ENCODE measurements around the gene ITPKC. TPM values are rescaled to one million over a fixed set of nuclear protein-coding genes. Genes with fewer than 3 reads are reported as not detected.
A peak's percentile ranks its signal among the peaks of the same experiment; 100 is the strongest.

ITPKC gene
- total RNA-seq, 1 donor from 2014 or later: 59.5 TPM

- peak; percentile 82 for ATAC-seq
These were observed 26.1 kb upstream of the ITPKC start for GRCh38 chr19:40690693-40691420.

GRCh38 chr19:40691421-40692211 is 25.3 kb upstream of the ITPKC start:
- no peak for ATAC-seq

- ATAC-seq: no peak
These were observed 24.7 kb upstream of the ITPKC start for GRCh38 chr19:40692212-40692551.

DNA sequence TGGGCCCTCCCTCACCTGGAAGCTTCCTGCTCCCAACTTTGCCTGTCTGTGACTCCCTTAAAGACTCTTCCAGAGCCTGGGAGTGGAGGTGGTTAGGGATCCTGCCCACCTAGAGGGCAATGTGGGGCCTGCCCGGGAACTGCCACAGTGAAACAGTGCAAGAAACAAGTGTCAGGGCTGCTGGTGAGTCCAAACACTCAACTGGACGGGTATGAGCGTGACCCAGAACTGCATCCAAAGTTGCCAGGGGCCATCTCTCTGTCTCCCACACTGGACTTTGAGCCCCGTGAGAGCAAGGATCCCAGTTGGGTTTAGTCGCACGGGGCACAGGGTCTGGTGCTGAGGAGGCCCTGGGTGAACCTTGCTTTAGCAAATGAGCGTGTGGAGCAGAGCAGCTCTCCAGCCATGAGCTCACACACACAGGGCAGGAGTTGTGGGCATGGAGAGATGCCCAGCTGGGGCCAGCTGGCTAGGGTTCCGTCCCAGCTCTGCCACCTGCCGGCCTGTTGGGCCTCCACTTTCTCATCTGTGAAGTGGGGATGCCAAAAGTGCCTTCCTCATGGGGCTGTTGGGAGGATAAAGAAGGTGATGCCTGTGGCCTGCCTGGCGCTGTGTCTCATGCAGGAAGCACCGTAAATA is 23.6 kb upstream of the ITPKC start:
- no peak for ATAC-seq

GRCh38 chr19:40693896-40694295 is 23.0 kb upstream of the ITPKC start:
- ATAC-seq: no peak

- ATAC-seq: no peak
These were observed 21.0 kb upstream of the ITPKC start for GRCh38 chr19:40695881-40696280.

DNA sequence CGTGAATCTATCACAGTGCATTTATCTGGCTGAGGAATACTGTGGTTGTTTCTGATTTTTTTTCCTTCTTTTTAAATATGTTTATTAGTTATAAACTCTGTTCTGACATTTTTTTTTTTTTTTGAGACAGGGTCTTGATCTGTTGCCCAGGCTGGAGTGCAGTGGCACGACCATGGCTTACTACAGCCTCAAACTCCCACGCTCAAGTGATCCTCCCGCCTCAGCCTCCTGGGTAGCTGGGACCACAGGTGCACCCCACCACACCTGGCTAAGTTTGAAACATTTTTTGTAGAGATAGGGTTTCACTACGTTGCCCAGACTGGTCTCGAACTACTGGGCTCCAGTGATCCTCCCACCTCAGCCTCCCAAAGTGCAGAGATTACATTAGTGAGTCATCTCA is 19.9 kb upstream of the ITPKC start:
- no peak for ATAC-seq

DNA sequence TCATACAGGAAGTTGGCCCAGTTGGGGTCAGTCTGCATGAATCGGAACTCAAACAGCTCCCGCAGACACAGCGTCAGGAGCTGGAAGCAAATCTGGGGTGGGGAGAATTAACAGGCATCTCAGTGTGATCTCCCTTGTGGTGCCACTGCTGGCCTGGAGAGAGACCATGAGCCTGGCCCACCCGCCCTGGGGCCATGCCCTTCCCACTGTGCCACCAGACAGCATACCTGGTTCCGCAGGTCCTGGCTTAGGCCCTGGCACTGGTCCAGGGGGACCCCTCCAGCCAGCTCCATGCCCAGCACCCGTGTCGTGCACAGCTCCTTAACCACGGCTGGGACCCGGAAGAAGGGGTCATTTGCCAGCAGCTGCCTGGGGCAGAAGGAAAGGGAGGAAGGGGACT is 16.8 kb upstream of the ITPKC start:
- no peak for ATAC-seq

GRCh38 chr19:40701758-40702157 is 15.2 kb upstream of the ITPKC start:
- no peak for ATAC-seq

DNA sequence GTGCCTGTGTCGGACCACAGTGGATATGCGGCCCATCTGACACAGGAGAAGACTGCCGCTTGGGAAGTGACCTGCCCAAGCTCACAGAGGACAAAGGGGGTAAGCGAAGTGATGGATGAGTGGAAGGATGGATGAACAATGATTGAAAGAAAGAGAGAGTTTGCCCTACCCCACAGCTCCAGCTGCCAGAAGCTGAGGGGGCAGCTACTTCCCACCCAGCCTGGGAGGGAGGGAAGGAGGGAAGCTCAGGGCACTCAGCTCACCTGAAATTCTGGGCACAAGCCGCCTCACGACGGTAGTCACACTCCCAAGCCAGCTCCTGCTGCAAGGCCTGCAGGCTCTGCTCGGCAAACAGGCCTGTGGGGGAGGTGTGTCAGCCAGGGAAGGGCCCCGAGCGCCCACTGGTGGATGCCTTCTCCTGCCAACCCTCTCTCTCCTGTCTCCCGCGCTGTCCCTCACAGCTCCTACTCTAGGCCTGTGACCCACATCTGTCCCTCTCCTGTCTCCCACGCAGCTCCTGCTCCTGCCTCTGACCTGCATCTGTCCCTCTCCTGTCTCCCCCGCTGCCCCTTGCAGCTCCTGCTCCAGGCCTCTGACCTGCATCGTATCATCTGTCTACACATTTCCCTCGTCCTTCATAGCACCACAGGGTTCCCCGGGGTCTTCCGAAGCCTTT is 14.4 kb upstream of the ITPKC start:
- peak; percentile 61 for ATAC-seq

DNA sequence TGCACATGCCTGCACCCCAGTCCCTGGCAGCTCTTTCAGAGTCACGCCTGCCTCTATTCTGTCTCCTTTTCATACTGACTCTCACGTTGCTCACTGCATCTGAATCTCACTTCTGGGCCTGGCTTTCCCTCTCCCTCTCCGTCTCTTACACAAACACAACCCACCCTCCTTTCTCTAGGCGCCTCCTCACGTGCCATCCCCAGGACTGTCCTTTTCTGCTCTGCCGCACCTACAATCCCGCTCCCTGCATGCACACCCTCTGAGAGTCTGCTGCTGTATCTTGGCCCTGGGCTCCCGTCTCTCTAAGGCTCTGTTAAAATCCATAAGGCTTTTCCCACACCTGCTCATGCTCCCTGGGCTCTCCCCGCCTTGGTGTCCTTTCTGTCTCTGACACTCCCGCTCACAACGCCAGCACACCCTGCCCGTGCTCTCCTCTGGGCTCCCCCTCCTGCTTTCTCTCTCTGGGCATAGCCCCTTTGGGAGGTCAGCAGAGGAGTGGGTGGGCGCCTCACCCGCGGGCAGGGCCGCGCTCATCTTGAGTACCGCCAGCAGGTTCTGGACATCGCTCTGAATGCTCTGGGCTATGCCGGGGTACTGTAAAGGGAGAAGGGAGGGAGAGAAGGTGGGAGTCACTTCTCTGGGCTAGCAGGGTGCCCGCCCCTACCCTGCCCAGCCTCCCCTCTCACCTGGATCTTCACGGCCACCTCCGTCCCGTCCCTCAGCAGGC is 13.7 kb upstream of the ITPKC start:
- no peak for ATAC-seq

DNA sequence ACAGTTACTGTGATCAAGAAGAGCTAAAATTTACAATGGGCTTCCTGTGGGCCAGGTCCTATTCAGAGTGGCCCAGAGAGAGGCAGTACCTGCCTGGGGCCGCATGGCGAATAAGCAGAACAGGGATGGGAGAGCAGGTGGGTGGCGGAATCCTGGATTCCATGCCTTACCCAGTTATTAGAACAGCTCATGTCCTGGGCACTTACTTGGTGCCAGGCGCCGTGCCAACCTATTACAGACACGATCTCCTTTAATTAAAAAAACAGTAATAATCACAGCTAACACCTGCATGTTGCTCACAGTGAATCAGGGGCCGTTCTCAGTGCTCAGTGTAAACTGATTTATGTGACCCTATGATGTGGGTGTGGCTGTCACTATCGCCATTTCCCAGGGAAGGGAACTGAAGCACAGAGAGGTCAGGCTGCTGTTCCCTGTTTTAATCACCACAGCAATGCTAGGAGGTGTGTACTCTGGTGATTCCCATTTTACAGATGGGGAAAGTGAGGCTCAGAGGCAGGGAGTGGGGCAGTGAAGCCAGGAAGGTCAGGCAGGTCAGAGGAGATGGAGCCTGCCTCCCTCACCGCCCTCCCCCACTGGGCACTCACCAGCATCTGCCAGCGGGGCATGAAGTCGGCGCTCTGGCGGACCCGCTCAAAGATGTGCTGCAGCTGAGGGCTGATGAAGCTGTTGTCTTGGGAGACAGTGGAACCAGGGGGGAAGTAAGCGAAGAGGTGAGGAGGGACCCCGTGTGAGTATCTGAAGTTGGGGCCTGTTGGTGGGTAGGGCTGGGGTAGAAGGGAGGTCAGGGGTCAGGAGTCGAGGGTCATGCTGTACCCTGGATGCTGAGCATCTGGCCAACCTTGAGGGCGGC is 12.2 kb upstream of the ITPKC start:
- no peak for ATAC-seq

DNA sequence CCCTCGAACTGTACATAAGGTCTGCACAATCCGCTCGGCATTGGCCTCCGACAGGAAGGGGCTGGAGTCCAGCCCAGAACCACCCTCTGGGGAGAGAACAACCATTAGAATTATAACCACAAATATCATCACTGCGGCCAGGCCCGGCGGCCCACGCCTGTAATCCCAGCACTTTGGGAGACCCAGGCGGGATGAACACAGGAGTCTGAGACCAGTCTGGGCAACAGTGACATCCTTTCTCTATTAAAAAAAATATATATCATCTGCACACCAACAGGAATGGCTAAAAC is 11.6 kb upstream of the ITPKC start:
- ATAC-seq: no peak

DNA sequence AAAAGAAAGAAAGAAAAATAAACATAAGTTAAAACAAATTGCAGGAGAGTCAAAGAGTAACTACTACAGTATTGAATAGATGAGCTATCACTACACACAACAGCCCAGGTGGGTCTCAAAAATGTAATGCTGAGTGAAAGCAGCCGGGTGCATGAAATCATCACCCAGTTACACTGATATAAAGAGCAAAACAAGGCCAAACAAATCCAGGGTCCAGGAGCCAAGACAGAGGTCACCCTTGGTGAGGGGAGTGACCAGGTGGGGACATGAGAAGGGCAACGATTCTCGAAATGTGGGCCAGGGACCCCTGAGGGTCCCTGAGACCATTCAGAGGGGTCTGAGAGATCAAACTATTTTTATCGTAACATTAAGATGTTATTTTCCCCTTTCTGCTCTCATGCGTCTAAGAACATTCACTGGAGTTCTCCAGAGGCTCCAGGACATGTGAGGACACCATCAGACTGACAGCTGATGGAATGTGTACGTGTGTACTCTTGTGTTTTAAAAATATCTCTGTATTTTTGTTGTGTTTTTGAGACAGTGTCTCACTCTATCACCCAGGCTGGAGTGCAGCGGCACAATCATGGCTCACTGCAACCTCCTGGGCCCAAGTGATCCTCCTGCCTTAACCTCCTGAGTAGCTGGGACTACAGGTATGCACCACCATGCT is 10.8 kb upstream of the ITPKC start:
- no peak for ATAC-seq

DNA sequence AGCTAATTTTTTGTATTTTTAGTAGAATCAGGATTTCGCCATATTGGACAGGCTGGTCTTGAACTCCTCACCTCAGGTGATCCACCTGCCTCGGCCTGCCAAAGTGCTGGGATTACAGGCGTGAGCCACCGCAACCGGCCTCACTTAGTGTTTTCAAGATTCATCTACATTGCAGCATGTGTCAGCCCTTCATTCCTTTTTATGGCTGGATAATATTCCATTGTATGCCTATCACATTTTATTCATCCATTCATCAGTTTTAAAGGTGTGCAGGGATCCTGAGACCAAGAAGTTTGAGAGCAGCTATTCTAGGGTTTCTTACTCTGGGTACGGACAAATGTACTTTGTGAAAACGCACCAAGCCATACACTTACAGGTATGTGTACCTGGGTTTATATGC is 9.3 kb upstream of the ITPKC start:
- ATAC-seq: no peak

GRCh38 chr19:40709817-40710216 is 7.1 kb upstream of the ITPKC start:
- ATAC-seq: no peak

DNA sequence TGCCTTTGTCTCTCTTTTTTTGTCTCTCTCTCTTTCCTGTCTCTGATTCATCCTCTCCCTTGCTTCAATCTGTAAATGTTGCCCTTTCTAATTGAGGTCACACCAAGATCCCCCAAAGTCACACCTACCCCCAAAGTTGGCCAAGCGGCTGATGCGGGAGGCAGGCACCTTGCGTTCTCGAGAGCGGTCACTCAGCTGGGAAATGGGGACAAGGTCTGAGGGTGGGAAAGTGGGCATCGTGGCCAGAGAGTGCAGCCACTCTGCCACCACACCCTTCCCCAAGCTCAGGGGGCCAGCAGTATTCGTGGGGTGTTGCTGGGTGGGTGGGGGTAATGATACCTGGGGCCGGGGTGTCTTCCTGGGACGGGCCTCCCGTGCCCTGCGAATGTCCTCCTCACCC is 3.0 kb upstream of the ITPKC start:
- ATAC-seq: no peak

GRCh38 chr19:40714441-40715299 is 2.2 kb upstream of the ITPKC start:
- peak; percentile 56 for ATAC-seq

- ATAC-seq: peak; percentile 14
These were observed 856 bp upstream of the ITPKC start for GRCh38 chr19:40716031-40716481.

DNA sequence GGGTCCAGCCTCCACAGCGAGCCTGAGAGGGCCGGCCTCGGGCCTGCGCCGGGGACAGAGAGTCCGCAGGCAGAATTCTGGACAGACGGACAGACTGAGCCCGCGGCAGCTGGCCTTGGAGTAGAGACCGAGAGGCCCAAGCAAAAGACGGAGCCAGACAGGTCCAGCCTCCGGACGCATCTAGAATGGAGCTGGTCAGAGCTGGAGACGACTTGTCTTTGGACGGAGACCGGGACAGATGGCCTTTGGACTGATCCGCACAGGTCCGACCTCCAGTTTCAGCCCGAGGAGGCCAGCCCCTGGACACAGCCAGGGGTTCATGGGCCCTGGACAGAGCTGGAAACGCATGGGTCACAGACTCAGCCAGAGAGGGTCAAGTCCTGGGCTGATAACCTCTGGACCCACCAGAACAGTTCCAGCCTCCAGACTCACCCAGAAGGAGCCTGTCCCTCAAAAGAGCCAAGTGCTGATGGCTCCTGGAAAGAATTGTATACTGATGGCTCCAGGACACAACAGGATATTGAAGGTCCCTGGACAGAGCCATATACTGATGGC is 490 bp downstream of the ITPKC start:
- ATAC-seq: no peak

Data from esophagus mucosa (tissue), 1 donor.